ENCODE data around the gene ADGRB3. TPM values are rescaled to one million over a fixed set of nuclear protein-coding genes. Genes with fewer than 3 reads are reported as not detected.

ADGRB3 gene
- total RNA-seq, 1 donor from 2014 or later = 8.9 TPM

- H3K9me3 Mint-ChIP-seq (ENCODE audit: unreplicated experiment) = peaks cover 3% of the 10 kb centered on the region
- H3K4me1 Mint-ChIP-seq (ENCODE audit: unreplicated experiment) = peaks cover 12% of the 10 kb centered on the region
- H3K27ac Mint-ChIP-seq (ENCODE audit: unreplicated experiment) = no peak overlapping the region
- DNase-seq (ENCODE audit: extremely low spot score, unreplicated experiment) = no peak
- peaks cover 2% of the 10 kb centered on the region for H3K36me3 Mint-ChIP-seq (ENCODE audit: unreplicated experiment)
- no peak overlapping the region for H3K4me3 Mint-ChIP-seq (ENCODE audit: unreplicated experiment)
- H3K27me3 Mint-ChIP-seq (ENCODE audit: unreplicated experiment) = no peaks in the 10 kb centered on the region
- TF ChIP-seq CTCF (IDR thresholded peaks at IDR 0.05) = no peak
These were observed 97.3 kb downstream of the ADGRB3 start for GRCh38 chr6:68732423-68732822.

GRCh38 chr6:68735866-68736265, 100.8 kb downstream of the ADGRB3 start:
- H3K9me3 Mint-ChIP-seq (ENCODE audit: unreplicated experiment) = peaks cover 3% of the 10 kb centered on the region
- H3K4me1 Mint-ChIP-seq (ENCODE audit: unreplicated experiment) = peaks cover 9% of the 10 kb centered on the region
- no peaks in the 10 kb centered on the region for H3K27me3 Mint-ChIP-seq (ENCODE audit: unreplicated experiment)
- peaks cover 2% of the 10 kb centered on the region for H3K36me3 Mint-ChIP-seq (ENCODE audit: unreplicated experiment)
- no peak overlapping the region for H3K27ac Mint-ChIP-seq (ENCODE audit: unreplicated experiment)
- no peak for TF ChIP-seq CTCF (IDR thresholded peaks at IDR 0.05)
- DNase-seq (ENCODE audit: extremely low spot score, unreplicated experiment) = no peak
- no peak overlapping the region for H3K4me3 Mint-ChIP-seq (ENCODE audit: unreplicated experiment)

DNA sequence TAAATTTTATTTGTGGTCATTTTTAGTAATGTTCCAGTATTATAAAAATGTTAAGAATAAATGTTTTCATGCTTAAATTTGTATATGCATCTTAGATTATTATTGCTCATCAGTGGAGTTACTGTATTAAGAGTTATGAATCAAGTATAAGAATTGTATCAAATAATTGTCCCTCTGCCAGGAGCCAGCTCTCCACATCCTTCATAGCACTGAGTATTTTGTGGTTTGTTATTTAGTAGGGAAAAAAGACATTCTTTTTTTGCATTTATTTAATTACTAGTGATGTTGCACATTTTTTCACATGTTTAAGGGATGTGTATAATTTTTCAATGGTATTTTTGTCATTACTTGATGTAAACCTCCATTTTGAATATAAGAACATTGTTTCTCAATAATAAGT, 102.0 kb downstream of the ADGRB3 start:
- DNase-seq (ENCODE audit: extremely low spot score, unreplicated experiment) = no peak
- Mint-ChIP-seq H3K4me1 (ENCODE audit: unreplicated experiment) (peaks cover 9% of the 10 kb centered on the region), H3K27me3 (ENCODE audit: unreplicated experiment) (no peaks in the 10 kb centered on the region), H3K9me3 (ENCODE audit: unreplicated experiment) (peaks cover 3% of the 10 kb centered on the region), H3K27ac (ENCODE audit: unreplicated experiment) (no peak overlapping the region), H3K36me3 (ENCODE audit: unreplicated experiment) (peaks cover 2% of the 10 kb centered on the region), H3K4me3 (ENCODE audit: unreplicated experiment) (no peak overlapping the region)
- TF ChIP-seq CTCF (IDR thresholded peaks at IDR 0.05) = no peak

DNA sequence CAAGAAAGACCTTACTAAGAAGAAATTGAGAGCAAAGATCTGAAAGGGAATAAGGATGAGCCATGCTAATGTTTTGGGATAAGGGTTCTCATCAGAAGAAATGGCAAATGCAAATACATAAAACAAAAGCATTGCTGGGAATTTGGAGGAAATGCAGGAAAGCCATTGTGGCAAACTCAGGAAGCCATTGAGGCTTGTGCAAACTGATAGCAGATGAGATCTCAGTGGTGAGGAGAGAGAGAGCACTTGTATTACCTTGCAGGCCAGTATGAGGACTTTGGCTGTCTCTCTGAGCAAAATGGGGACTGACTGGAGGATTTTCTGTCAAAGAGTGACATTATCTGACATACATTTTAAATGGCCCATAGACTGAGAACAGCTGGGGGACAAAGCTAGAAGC, 103.0 kb downstream of the ADGRB3 start:
- Mint-ChIP-seq H3K4me3 (ENCODE audit: unreplicated experiment) (no peak overlapping the region), H3K27me3 (ENCODE audit: unreplicated experiment) (no peaks in the 10 kb centered on the region), H3K4me1 (ENCODE audit: unreplicated experiment) (peaks cover 14% of the 10 kb centered on the region), H3K9me3 (ENCODE audit: unreplicated experiment) (peaks cover 3% of the 10 kb centered on the region), H3K27ac (ENCODE audit: unreplicated experiment) (no peak overlapping the region), H3K36me3 (ENCODE audit: unreplicated experiment) (peaks cover 2% of the 10 kb centered on the region)
- DNase-seq (ENCODE audit: extremely low spot score, unreplicated experiment) = no peak
- no peak for TF ChIP-seq CTCF (IDR thresholded peaks at IDR 0.05)

GRCh38 chr6:68740828-68741500, 105.9 kb downstream of the ADGRB3 start:
- TF ChIP-seq CTCF (IDR thresholded peaks at IDR 0.05) = no peak
- Mint-ChIP-seq H3K36me3 (ENCODE audit: unreplicated experiment) (no peaks in the 10 kb centered on the region), H3K4me3 (ENCODE audit: unreplicated experiment) (no peak overlapping the region), H3K27ac (ENCODE audit: unreplicated experiment) (no peak overlapping the region), H3K9me3 (ENCODE audit: unreplicated experiment) (no peaks in the 10 kb centered on the region), H3K27me3 (ENCODE audit: unreplicated experiment) (no peaks in the 10 kb centered on the region), H3K4me1 (ENCODE audit: unreplicated experiment) (peaks cover 8% of the 10 kb centered on the region)
- DNase-seq (ENCODE audit: extremely low spot score, unreplicated experiment) = no peak

All from osteocyte (in vitro differentiated cells).